HepG2 (cell line): ENCODE data around the gene B3GNT9. TPM values are rescaled to one million over a fixed set of nuclear protein-coding genes. Genes with fewer than 3 reads are reported as not detected.
A peak's percentile ranks its signal among the peaks of the same experiment; 100 is the strongest.

ENCODE experiments used
- HIC2 ChIP-seq: sonication (generic); formaldehyde crosslinking; IDR thresholded peaks from 2 replicates; pipeline ENCODE4 v1.9.0; 2022; ENCODE audit warnings: low read depth, missing genetic modification reagents
- MIER2 ChIP-seq: IDR thresholded peaks from 2 replicates; pipeline ENCODE4 v1.6.1; 2016; ENCODE audit warnings: missing biosample characterization, missing genetic modification reagents
- NFKB2 ChIP-seq: sonication (generic); formaldehyde crosslinking; IDR thresholded peaks from 2 replicates; pipeline ENCODE4 v1.4.0; 2020; ENCODE audit warnings: missing genetic modification reagents, borderline replicate concordance
- RARA ChIP-seq: IDR thresholded peaks from 2 replicates; pipeline ENCODE4 v1.6.1; 2016; ENCODE audit warnings: missing genetic modification reagents, missing compliant biosample characterization
- REST ChIP-seq, 2 experiments: IDR thresholded peaks; 2 replicates each; pipeline ENCODE4 v1.6.1; 2011 to 2012; ENCODE audit warnings: low read length in 2 of 2, borderline replicate concordance in 1 of 2, low read depth in 1 of 2, mild to moderate bottlenecking in 1 of 2, moderate library complexity in 1 of 2
- SAP130 ChIP-seq: IDR thresholded peaks from 2 replicates; pipeline ENCODE4 v1.6.1; 2016; ENCODE audit warnings: low read depth
- TBX2 ChIP-seq: sonication (generic); formaldehyde crosslinking; IDR thresholded peaks from 2 replicates; pipeline ENCODE4 v1.5.0; 2020; ENCODE audit warnings: missing genetic modification reagents, mild to moderate bottlenecking, borderline replicate concordance
- ZBTB38 ChIP-seq: sonication (generic); formaldehyde crosslinking; IDR thresholded peaks from 2 replicates; pipeline ENCODE4 v1.5.1; 2020; ENCODE audit warnings: mild to moderate bottlenecking, missing genetic modification reagents
- ZBTB39 ChIP-seq: sonication (generic); formaldehyde crosslinking; IDR thresholded peaks from 2 replicates; pipeline ENCODE4 v1.5.0; 2020; ENCODE audit warnings: missing genetic modification reagents
- ZEB1 ChIP-seq: IDR thresholded peaks from 2 replicates; pipeline ENCODE4 v1.6.1; 2012; ENCODE audit warnings: mild to moderate bottlenecking, low read depth, inconsistent platforms; ENCODE audit not compliant: insufficient replicate concordance
- ZNF18 ChIP-seq: sonication (generic); formaldehyde crosslinking; IDR thresholded peaks from 2 replicates; pipeline ENCODE4 v1.8.0; 2022; ENCODE audit warnings: mild to moderate bottlenecking, missing genetic modification reagents; ENCODE audit not compliant: insufficient replicate concordance
- ZNF546 ChIP-seq: sonication (generic); formaldehyde crosslinking; conservative IDR thresholded peaks from 2 replicates; pipeline ENCODE4 v1.8.1; 2023; ENCODE audit warnings: mild to moderate bottlenecking, missing genetic modification reagents
- ZNF652 ChIP-seq: IDR thresholded peaks from 2 replicates; pipeline ENCODE4 v1.6.1; 2016; ENCODE audit warnings: low read depth, borderline replicate concordance
- polyA plus RNA-seq, 8 experiments: library from polyadenylated mRNA; depleted of rRNA in 3 of 8; stranded (reverse) in 7 of 8; unstranded in 1 of 8; fragments of >200 nt; fragmentation: Illumina TruSeq in 4 of 8; extraction: Trizol in 4 of 8; gene quantifications; 2 replicates each; pipeline versions ENCODE4 v1.2.1 to v1.2.3, GENCODE V29; 2011 to 2016; ENCODE audit warnings: low read depth in 4 of 8, missing spikeins in 1 of 8, mixed read lengths in 1 of 8; ENCODE audit not compliant: insufficient read depth in 1 of 8
- total RNA-seq, 5 experiments: library from RNA; depleted of rRNA; stranded (reverse); fragments of >200 nt; fragmentation: Illumina TruSeq; extraction: Trizol; gene quantifications; 2 replicates each; pipeline ENCODE4 v1.2.3, GENCODE V29; 2016; ENCODE audit warnings: low read depth in 1 of 5
- TF ChIP-seq, protein P1 (sequence below): sonication (generic); formaldehyde crosslinking; IDR thresholded peaks from 2 replicates; pipeline ENCODE4 v1.5.0; 2020; ENCODE audit warnings: mild to moderate bottlenecking, missing genetic modification reagents

B3GNT9 gene
- total and polyA plus RNA-seq, 2 of the 13 experiments (the other 11 are each of a cell fraction or from before 2014, with no cell fraction given) = 1.5 to 3.1 TPM

DNA sequence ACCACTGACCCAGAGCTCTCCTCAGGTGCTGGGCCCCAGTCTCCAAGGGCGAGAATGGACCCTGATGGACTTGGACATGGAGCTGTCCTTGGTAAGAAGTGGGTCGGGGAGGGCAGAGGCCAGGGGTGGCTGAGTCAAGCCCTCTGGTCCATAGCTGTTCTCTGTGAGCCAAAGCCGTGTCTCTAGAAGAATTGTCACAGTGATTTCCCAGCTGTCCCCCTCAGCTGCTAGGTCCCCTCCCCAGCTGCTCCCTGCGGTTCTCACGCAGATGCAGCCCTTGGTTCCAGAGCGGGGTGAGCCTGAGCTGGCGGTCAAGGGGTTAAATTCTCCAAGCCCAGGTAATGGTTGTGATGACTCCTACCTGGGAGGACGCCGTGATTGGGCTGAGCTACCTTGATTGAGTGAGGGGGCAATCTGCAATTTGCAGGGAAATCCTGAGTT is 18.2 kb upstream of the B3GNT9 start (continued):
- TF ChIP-seq HIC2 (CRISPR knock-in tag) = 0 out of 2 replicates have a peak, but pooled peaks have one; percentile 43
- 0 out of 2 replicates have a peak, but pooled peaks have one; percentile 12 for TF ChIP-seq SAP130 (CRISPR knock-in tag)
- 0 out of 2 replicates have a peak, but pooled peaks have one; percentile 9 for TF ChIP-seq ZBTB38 (CRISPR knock-in tag)
- TF ChIP-seq ZBTB39 (CRISPR knock-in tag) = 0 out of 2 replicates have a peak, but pooled peaks have one; percentile 59
- peak; percentile 91 for TF ChIP-seq ZNF652 (CRISPR knock-in tag)
- TF ChIP-seq NFKB2 (CRISPR knock-in tag) = peak; percentile 11; the same call in 1 of the 2 replicates
- TF ChIP-seq, protein P1, sequence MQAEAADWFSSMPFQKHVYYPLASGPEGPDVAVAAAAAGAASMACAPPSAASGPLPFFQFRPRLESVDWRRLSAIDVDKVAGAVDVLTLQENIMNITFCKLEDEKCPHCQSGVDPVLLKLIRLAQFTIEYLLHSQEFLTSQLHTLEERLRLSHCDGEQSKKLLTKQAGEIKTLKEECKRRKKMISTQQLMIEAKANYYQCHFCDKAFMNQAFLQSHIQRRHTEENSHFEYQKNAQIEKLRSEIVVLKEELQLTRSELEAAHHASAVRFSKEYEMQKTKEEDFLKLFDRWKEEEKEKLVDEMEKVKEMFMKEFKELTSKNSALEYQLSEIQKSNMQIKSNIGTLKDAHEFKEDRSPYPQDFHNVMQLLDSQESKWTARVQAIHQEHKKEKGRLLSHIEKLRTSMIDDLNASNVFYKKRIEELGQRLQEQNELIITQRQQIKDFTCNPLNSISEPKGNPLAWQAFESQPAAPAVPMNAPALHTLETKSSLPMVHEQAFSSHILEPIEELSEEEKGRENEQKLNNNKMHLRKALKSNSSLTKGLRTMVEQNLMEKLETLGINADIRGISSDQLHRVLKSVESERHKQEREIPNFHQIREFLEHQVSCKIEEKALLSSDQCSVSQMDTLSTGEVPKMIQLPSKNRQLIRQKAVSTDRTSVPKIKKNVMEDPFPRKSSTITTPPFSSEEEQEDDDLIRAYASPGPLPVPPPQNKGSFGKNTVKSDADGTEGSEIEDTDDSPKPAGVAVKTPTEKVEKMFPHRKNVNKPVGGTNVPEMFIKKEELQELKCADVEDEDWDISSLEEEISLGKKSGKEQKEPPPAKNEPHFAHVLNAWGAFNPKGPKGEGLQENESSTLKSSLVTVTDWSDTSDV = no peak
- TF ChIP-seq ZNF18 (CRISPR knock-in tag) = no peak
- 0 out of 2 replicates have a peak, but pooled peaks have one; percentile 18 for TF ChIP-seq ZNF546 (CRISPR knock-in tag)
- TF ChIP-seq MIER2 (CRISPR knock-in tag) = peak; percentile 89
- peak in 1 of 2 experiments; percentile 91; a peak in 2 of 4 replicates for TF ChIP-seq REST (IDR thresholded peaks at IDR 0.05; ENCODE audit: borderline replicate concordance in 1 of 2, low read depth in 1 of 2, low read length in 2 of 2)
- TF ChIP-seq TBX2 (CRISPR knock-in tag) = peak; percentile 28; the same call in 1 of the 2 replicates
- TF ChIP-seq RARA (CRISPR knock-in tag) = peak; percentile 23; the same call in 1 of the 2 replicates
- TF ChIP-seq ZEB1 = no peak
